ENCODE data around the gene PLK2. TPM values are rescaled to one million over a fixed set of nuclear protein-coding genes. Genes with fewer than 3 reads are reported as not detected.

PLK2 gene
- total RNA-seq, 1 donor from 2014 or later = 572 TPM

DNA sequence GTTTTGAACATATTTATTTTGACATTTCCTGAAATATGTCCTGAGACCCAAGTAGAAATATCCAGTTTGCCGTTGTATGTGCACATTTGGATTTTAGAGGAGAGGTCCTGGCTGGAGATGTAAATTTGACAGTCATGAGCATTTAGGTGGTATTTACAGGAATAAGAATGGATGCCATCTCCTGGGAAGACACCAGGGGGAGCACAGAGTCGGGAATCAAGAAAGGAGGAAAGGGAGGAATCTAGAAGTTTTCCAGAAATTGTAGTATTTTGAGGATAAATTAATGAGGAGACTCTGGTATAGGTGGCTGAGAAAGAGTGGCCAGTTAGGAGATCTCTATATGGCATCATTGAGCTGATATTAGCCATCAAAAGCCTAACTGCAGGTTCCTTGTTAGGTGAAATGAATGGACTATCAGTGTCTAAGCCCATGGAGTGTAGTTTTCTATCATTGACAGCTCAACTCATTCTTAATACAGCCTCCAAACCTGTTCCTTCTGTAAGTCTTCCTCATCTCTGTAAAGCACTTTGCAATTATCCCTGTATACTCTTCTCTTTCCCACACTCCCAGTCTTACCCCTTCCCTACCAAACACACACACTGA is 38.6 kb upstream of the PLK2 start:
- H3K36me3 Mint-ChIP-seq (ENCODE audit: low read depth, unreplicated experiment) = no peaks in the 10 kb centered on the region
- no peaks in the 10 kb centered on the region for H3K27me3 Mint-ChIP-seq (ENCODE audit: unreplicated experiment)
- H3K4me1 Mint-ChIP-seq (ENCODE audit: unreplicated experiment) = peaks cover 10% of the 10 kb centered on the region
- H3K4me3 Mint-ChIP-seq (ENCODE audit: unreplicated experiment) = no peak overlapping the region
- H3K27ac Mint-ChIP-seq (ENCODE audit: unreplicated experiment) = no peak overlapping the region
- peak; percentile 72 for DNase-seq (ENCODE audit: low spot score)
- no peaks in the 10 kb centered on the region for H3K9me3 Mint-ChIP-seq (ENCODE audit: unreplicated experiment)
- TF ChIP-seq, protein P1, sequence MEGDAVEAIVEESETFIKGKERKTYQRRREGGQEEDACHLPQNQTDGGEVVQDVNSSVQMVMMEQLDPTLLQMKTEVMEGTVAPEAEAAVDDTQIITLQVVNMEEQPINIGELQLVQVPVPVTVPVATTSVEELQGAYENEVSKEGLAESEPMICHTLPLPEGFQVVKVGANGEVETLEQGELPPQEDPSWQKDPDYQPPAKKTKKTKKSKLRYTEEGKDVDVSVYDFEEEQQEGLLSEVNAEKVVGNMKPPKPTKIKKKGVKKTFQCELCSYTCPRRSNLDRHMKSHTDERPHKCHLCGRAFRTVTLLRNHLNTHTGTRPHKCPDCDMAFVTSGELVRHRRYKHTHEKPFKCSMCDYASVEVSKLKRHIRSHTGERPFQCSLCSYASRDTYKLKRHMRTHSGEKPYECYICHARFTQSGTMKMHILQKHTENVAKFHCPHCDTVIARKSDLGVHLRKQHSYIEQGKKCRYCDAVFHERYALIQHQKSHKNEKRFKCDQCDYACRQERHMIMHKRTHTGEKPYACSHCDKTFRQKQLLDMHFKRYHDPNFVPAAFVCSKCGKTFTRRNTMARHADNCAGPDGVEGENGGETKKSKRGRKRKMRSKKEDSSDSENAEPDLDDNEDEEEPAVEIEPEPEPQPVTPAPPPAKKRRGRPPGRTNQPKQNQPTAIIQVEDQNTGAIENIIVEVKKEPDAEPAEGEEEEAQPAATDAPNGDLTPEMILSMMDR (IDR thresholded peaks at IDR 0.05; ENCODE audit: unreplicated experiment) = peak; percentile 80

DNA sequence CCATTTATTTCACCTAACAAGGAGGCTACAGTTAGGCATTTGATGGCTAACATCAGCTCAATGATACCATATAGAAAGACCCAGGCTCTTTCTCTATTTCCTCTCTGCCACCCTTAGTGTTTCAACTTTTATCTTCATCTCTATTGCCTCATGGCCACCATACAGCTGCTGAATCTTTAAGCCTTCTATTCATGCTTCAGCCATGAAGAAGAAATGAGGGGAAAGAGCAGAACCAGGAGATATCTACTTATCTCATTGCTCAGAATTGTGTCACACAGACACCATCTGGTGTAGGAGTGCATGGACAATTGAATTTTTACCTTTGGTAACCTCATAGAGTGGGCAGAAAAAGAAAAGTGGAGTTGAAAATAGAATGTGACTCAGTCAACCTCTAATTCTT is 38.0 kb upstream of the PLK2 start:
- Mint-ChIP-seq H3K4me3 (ENCODE audit: unreplicated experiment) (no peak overlapping the region), H3K27ac (ENCODE audit: unreplicated experiment) (no peak overlapping the region), H3K36me3 (ENCODE audit: low read depth, unreplicated experiment) (no peaks in the 10 kb centered on the region), H3K9me3 (ENCODE audit: unreplicated experiment) (no peaks in the 10 kb centered on the region), H3K4me1 (ENCODE audit: unreplicated experiment) (peaks cover 10% of the 10 kb centered on the region), H3K27me3 (ENCODE audit: unreplicated experiment) (no peaks in the 10 kb centered on the region)
- TF ChIP-seq, protein P1 (IDR thresholded peaks at IDR 0.05; ENCODE audit: unreplicated experiment) = no peak
- no peak for DNase-seq (ENCODE audit: low spot score)

DNA sequence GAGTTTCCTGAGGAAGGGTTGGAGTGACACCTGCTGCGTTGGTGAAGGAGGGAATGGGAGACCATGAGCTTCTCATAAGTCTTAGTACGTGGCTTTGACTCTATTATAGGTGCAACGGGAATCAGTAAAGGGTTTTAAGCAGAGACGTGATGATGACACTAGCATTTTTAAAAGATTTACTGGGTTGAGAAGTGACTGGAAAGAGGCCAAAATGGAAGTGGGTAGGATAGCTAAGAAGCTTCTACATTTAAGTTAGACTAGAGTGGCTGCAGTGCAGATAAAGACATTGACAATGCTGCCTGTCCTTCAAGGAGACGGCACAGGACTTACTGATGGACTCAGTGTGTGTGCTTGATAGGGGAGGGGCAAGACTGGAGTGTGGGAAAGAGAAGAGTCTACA is 37.5 kb upstream of the PLK2 start:
- H3K4me1 Mint-ChIP-seq (ENCODE audit: unreplicated experiment) = peaks cover 10% of the 10 kb centered on the region
- no peaks in the 10 kb centered on the region for H3K27me3 Mint-ChIP-seq (ENCODE audit: unreplicated experiment)
- no peak for DNase-seq (ENCODE audit: low spot score)
- no peak overlapping the region for H3K4me3 Mint-ChIP-seq (ENCODE audit: unreplicated experiment)
- no peak overlapping the region for H3K27ac Mint-ChIP-seq (ENCODE audit: unreplicated experiment)
- TF ChIP-seq, protein P1 (IDR thresholded peaks at IDR 0.05; ENCODE audit: unreplicated experiment) = no peak
- no peaks in the 10 kb centered on the region for H3K36me3 Mint-ChIP-seq (ENCODE audit: low read depth, unreplicated experiment)
- H3K9me3 Mint-ChIP-seq (ENCODE audit: unreplicated experiment) = no peaks in the 10 kb centered on the region

DNA sequence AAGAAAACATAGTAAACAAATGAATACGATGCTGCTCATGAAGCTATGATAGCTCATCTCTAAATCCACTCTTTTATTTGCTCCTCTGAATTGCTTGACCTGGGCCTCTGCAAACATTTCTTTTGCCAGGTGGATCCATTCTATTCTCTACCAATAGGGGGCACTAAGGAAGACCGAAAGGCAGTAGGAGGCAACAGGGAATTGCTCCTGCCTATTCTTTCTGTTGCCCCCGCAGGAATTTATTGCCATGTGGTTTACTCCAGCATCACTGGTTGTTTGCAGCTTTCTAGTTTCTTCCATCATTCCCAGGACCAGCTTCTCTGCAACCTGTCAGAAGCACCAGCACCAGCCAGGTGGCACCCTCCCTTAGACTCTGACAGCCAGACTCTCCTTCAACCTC is 36.6 kb upstream of the PLK2 start:
- Mint-ChIP-seq H3K27me3 (ENCODE audit: unreplicated experiment) (no peaks in the 10 kb centered on the region), H3K4me3 (ENCODE audit: unreplicated experiment) (no peak overlapping the region), H3K9me3 (ENCODE audit: unreplicated experiment) (no peaks in the 10 kb centered on the region), H3K27ac (ENCODE audit: unreplicated experiment) (no peak overlapping the region), H3K4me1 (ENCODE audit: unreplicated experiment) (peaks cover 10% of the 10 kb centered on the region), H3K36me3 (ENCODE audit: low read depth, unreplicated experiment) (no peaks in the 10 kb centered on the region)
- DNase-seq (ENCODE audit: low spot score) = no peak
- TF ChIP-seq, protein P1 (IDR thresholded peaks at IDR 0.05; ENCODE audit: unreplicated experiment) = peak; percentile 64

DNA sequence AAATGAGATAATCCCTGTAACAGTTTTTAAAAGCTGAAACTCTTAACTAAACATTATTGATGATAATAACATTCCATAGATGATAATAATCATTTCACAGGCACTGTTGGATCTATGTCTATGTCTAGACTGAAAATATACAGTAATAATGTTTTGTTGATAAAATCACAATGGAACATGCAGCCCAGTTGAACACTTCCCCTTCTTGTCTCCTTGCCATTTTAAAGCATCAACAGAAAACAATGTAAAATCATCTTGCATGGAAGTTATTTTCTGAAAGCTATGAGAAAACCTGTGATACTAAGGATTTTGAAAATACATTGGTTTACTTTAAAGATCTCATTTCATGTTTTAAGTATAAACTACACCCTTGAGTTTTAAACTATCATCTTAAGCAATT is 33.3 kb upstream of the PLK2 start:
- H3K27me3 Mint-ChIP-seq (ENCODE audit: unreplicated experiment) = no peaks in the 10 kb centered on the region
- DNase-seq (ENCODE audit: low spot score) = no peak
- H3K36me3 Mint-ChIP-seq (ENCODE audit: low read depth, unreplicated experiment) = no peaks in the 10 kb centered on the region
- no peak overlapping the region for H3K27ac Mint-ChIP-seq (ENCODE audit: unreplicated experiment)
- TF ChIP-seq, protein P1 (IDR thresholded peaks at IDR 0.05; ENCODE audit: unreplicated experiment) = no peak
- peaks cover 9% of the 10 kb centered on the region for H3K4me1 Mint-ChIP-seq (ENCODE audit: unreplicated experiment)
- H3K4me3 Mint-ChIP-seq (ENCODE audit: unreplicated experiment) = no peak overlapping the region
- no peaks in the 10 kb centered on the region for H3K9me3 Mint-ChIP-seq (ENCODE audit: unreplicated experiment)
